Measurements from ENCODE around the gene GSG1.
"Not testable (repeated sequence)": the region's sequence is repeated elsewhere in the genome, so short reads cannot be mapped to it uniquely, and the experiment has no call there.

The GSG1 gene

DNA sequence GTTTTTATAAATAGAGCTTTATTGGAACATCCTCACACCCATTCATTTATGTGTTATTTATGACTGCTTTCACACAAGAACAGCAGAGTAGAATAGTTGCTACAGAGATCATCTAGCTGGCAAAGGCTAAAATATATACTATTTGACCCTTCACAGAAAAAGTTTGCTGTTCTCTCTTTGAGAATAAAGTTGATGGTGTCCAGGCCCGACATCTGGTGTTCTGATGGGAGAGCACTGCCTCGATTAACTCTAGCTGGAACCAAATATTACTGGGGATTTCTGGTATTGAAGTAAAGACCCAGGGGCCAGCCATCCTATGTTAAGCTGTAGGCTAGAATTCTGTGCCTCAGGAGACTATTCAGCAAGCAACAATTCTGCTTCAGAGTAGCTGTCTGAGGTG, 37.5 kb downstream of the GSG1 start:
- Histone ChIP-seq H3K4me2 (ENCODE audit: low read length) (no peak overlapping the region), H3K4me3 (ENCODE audit: low read depth, low read length) (no peak overlapping the region), H3K36me3 (ENCODE audit: control insufficient read depth, insufficient read depth, low read length) (no peaks in the 10 kb centered on the region), H2AFZ (no peak overlapping the region), H3K4me1 (no peaks in the 10 kb centered on the region), H3K79me2 (no peaks in the 10 kb centered on the region), H3K27ac (no peak overlapping the region), H3K9ac (no peak overlapping the region), H3K9me3 (ENCODE audit: control insufficient read depth, low read length) (no peaks in the 10 kb centered on the region), H3K27me3 (ENCODE audit: control insufficient read depth, insufficient read depth, low read length) (no peaks in the 10 kb centered on the region)
- TF ChIP-seq, protein P1, sequence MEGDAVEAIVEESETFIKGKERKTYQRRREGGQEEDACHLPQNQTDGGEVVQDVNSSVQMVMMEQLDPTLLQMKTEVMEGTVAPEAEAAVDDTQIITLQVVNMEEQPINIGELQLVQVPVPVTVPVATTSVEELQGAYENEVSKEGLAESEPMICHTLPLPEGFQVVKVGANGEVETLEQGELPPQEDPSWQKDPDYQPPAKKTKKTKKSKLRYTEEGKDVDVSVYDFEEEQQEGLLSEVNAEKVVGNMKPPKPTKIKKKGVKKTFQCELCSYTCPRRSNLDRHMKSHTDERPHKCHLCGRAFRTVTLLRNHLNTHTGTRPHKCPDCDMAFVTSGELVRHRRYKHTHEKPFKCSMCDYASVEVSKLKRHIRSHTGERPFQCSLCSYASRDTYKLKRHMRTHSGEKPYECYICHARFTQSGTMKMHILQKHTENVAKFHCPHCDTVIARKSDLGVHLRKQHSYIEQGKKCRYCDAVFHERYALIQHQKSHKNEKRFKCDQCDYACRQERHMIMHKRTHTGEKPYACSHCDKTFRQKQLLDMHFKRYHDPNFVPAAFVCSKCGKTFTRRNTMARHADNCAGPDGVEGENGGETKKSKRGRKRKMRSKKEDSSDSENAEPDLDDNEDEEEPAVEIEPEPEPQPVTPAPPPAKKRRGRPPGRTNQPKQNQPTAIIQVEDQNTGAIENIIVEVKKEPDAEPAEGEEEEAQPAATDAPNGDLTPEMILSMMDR (IDR thresholded peaks at IDR 0.05), result no peak

DNA sequence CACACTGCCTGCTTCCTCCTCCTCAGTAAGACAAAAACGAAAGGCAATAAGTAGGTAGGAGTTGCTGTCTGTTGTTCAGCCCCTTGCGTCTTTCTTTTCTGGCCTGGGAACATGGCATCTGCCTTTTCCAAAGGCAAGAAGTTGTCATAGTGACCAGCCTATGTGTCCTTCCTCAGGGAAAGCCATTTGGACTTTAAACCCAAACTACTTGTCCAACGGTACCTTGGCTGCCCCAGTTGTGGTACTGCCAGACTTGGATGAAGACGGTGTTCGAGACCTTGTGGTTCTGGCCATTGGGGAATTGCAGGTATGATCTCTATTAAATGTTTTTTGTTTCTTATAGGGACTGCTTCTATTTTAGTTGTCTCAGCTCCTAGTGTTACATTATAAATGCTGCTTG, 40.8 kb downstream of the GSG1 start:
- TF ChIP-seq, protein P1 (IDR thresholded peaks at IDR 0.05), result no peak
- Histone ChIP-seq H3K4me3 (ENCODE audit: low read depth, low read length) (no peak overlapping the region), H3K27me3 (ENCODE audit: control insufficient read depth, insufficient read depth, low read length) (no peaks in the 10 kb centered on the region), H3K79me2 (no peaks in the 10 kb centered on the region), H3K27ac (no peak overlapping the region), H3K9me3 (ENCODE audit: control insufficient read depth, low read length) (no peaks in the 10 kb centered on the region), H3K9ac (no peak overlapping the region), H3K4me1 (no peaks in the 10 kb centered on the region), H3K36me3 (ENCODE audit: control insufficient read depth, insufficient read depth, low read length) (no peaks in the 10 kb centered on the region), H3K4me2 (ENCODE audit: low read length) (no peak overlapping the region), H2AFZ (no peak overlapping the region)

DNA sequence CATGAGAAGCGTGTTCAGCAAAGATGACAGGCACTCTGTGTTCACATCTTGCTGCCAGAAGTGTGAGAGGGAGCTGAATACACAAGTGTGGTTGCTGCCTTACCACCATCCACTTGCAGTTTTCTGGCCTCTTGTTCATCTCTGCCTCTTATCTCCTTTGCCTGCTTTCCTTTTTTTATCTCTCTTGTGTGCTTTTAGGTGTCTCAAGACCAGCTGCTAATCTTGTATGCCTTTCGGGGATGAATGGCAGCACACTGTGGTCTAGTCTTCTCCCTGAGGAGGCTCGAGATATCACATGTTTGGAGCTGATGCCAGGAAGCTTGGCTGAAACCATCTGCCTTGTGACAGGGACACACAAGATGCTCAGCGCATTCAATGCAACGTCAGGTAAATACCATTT, 42.1 kb downstream of the GSG1 start:
- Histone ChIP-seq H3K4me2 (ENCODE audit: low read length) (no peak overlapping the region), H3K36me3 (ENCODE audit: control insufficient read depth, insufficient read depth, low read length) (no peaks in the 10 kb centered on the region)
- TF ChIP-seq, protein P1 (IDR thresholded peaks at IDR 0.05), result no peak

DNA sequence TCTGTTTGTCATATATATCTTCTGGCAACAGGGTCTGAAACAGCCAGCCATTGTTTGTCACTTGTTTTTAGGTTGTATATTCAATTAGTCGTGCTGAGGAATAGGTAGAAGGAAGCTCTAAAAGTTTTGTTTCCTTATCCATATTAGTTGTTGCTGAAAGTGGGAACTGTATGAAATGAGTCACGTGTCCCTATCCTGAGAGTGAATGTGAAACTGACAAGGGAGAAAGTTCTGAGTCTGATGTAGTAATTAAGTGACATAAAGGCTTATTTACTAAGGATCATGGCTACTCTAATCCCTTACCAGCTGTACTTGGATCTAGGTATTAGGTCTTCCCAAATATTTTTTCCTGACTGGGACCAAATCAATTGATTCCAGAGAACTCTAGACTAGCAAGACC, 42.9 kb downstream of the GSG1 start:
- Histone ChIP-seq H2AFZ (no peak overlapping the region), H3K9ac (no peak overlapping the region), H3K4me2 (ENCODE audit: low read length) (no peak overlapping the region), H3K36me3 (ENCODE audit: control insufficient read depth, insufficient read depth, low read length) (no peaks in the 10 kb centered on the region), H3K27ac (no peak overlapping the region), H3K9me3 (ENCODE audit: control insufficient read depth, low read length) (no peaks in the 10 kb centered on the region), H3K4me1 (no peaks in the 10 kb centered on the region), H3K4me3 (ENCODE audit: low read depth, low read length) (no peak overlapping the region), H3K27me3 (ENCODE audit: control insufficient read depth, insufficient read depth, low read length) (no peaks in the 10 kb centered on the region), H3K79me2 (no peaks in the 10 kb centered on the region)
- TF ChIP-seq, protein P1 (IDR thresholded peaks at IDR 0.05), result no peak

More for the DNA sequence above, 42.1 kb downstream of the GSG1 start:
- Histone ChIP-seq H3K4me3 (ENCODE audit: low read depth, low read length) (no peak overlapping the region), H3K79me2 (no peaks in the 10 kb centered on the region), H3K9ac (no peak overlapping the region), H2AFZ (no peak overlapping the region), H3K27me3 (ENCODE audit: control insufficient read depth, insufficient read depth, low read length) (no peaks in the 10 kb centered on the region), H3K27ac (no peak overlapping the region), H3K4me1 (no peaks in the 10 kb centered on the region), H3K9me3 (ENCODE audit: control insufficient read depth, low read length) (no peaks in the 10 kb centered on the region)

DNA sequence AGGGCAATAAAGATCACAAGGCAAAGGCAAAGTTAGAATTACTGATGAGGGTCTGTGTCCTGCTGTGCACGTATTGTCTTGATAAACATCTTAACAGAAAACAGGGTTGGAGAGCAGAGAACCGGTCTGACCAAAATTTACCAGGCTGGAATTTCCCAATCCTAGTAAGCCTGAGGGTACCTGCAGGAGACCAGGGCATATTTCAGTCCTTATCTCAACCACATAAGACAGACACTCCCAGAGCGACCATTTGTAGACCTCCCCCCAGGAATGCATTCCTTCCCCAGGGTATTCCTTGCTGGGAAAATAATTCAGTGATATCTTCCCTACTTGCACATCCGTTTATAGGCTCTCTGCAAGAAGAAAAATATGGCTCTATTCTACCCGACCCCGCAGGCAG, 49.9 kb downstream of the GSG1 start:
- not testable (repeated sequence) for H3K4me1 ChIP-seq; H3K4me3 ChIP-seq (ENCODE audit: low read depth, low read length); H3K27me3 ChIP-seq (ENCODE audit: control insufficient read depth, insufficient read depth, low read length); H3K36me3 ChIP-seq (ENCODE audit: control insufficient read depth, insufficient read depth, low read length); H3K79me2 ChIP-seq; H2AFZ ChIP-seq; H3K9me3 ChIP-seq (ENCODE audit: control insufficient read depth, low read length); H3K27ac ChIP-seq; H3K9ac ChIP-seq; H3K4me2 ChIP-seq (ENCODE audit: low read length)

Data from parathyroid adenoma (tissue), 2 donors.